Testis (tissue), 3 donors: ENCODE results near the gene CACNA1C. TPM values are rescaled to one million over a fixed set of nuclear protein-coding genes. Genes with fewer than 3 reads are reported as not detected.

Source experiments
- DNase-seq: peaks from one replicate; pipeline ENCODE4 v3.0.0-alpha.2; 2019
- H3K27ac ChIP-seq, 2 donors: fragments of 200-600 bp; sonication (generic); one replicate each; pipeline ENCODE4 v1.5.1; 2019
- H3K27me3 ChIP-seq: fragments of 200-600 bp; sonication (generic); one replicate; pipeline ENCODE4 v1.5.1; 2019
- H3K36me3 ChIP-seq: fragments of 200-600 bp; sonication (generic); one replicate; pipeline ENCODE4 v1.5.1; 2017; ENCODE audit warnings: low read depth; ENCODE audit errors: missing control alignments
- H3K4me1 ChIP-seq: fragments of 200-600 bp; sonication (generic); one replicate; pipeline ENCODE4 v1.5.1; 2019
- H3K4me3 ChIP-seq, 2 donors: fragments of 200-600 bp; sonication (generic); one replicate each; pipeline ENCODE4 v1.5.1; 2017 to 2019
- H3K9me3 ChIP-seq: fragments of 200-600 bp; sonication (generic); one replicate; pipeline ENCODE4 v1.5.1; 2017
- CTCF ChIP-seq, 3 experiments: fragments of 450-650 bp in 2 of 3; fragments of 200-600 bp in 1 of 3; sonication (generic) in 1 of 3; IDR thresholded peaks; one replicate each; pipeline ENCODE4 v1.5.1; 2016 to 2019; ENCODE audit warnings: antibody characterized with exemption in 3 of 3, mild to moderate bottlenecking in 2 of 3, moderate library complexity in 1 of 3
- POLR2A ChIP-seq: fragments of 450-650 bp; IDR thresholded peaks from one replicate; pipeline ENCODE4 v1.6.1; 2017; ENCODE audit warnings: antibody characterized with exemption, mild to moderate bottlenecking, moderate library complexity
- WGBS, 2 donors: methylation state at CpG; one replicate each; pipeline ENCODE4 v1.1.5; 2018; 5-methylcytosine and 5-hydroxymethylcytosine counted together
- intact Hi-C: fragments of 100-400 bp; cut with DNase I; formaldehyde crosslinking; loops from one replicate; pipeline ENCODE4 v1.15.1; 2023; ENCODE audit warnings: low total_unique reads
- polyA plus RNA-seq: library from polyadenylated mRNA; stranded (reverse); fragments of 350-450 nt; fragmentation: Illumina TruSeq; extraction: RNeasy Lipid Tissue Mini Kit (QIAGEN cat#74804); gene quantifications from one replicate; pipeline ENCODE4 v1.2.3, GENCODE V29; 2014; ENCODE audit warnings: low read depth, low replicate concordance; ENCODE audit not compliant: insufficient read depth
- total RNA-seq, 2 donors: library from RNA; depleted of rRNA; stranded (reverse); fragments of >200 nt; gene quantifications; one replicate each; pipeline ENCODE4 v1.2.3, GENCODE V29; 2016

CACNA1C gene
- total and polyA plus RNA-seq, 3 donors from 2014 or later = 20.3 to 36.8 (median 32.0) TPM

GRCh38 chr12:2051700-2052621 is 826 bp upstream of the CACNA1C start:
- Histone ChIP-seq H3K27me3 (no peaks in the 10 kb centered on the region), H3K36me3 (no peaks in the 10 kb centered on the region), H3K27ac (no peak overlapping the region), H3K4me3 (peak overlapping the region; percentile 26 to 49), H3K4me1 (no peaks in the 10 kb centered on the region), H3K9me3 (no peaks in the 10 kb centered on the region)
- intact Hi-C loops = loop anchor here (10.0 kb wide), 2 partner anchors 233 to 533 kb away; no protein-coding TSS in a partner anchor
- no peak for TF ChIP-seq POLR2A
- TF ChIP-seq CTCF (IDR thresholded peaks at IDR 0.05) = no peak
- 11 to 12% methylated on average over 24 to 29 of the region's 52 CpGs for WGBS, 2 donors
- no peak for DNase-seq

- H3K4me1 ChIP-seq = no peaks in the 10 kb centered on the region
- 1% methylated on average over 23 to 24 of the region's 60 CpGs for WGBS, 2 donors
- peak overlapping the region; percentile 56 to 66 for H3K4me3 ChIP-seq
- no peaks in the 10 kb centered on the region for H3K9me3 ChIP-seq
- no peak for DNase-seq
- H3K36me3 ChIP-seq = no peaks in the 10 kb centered on the region
- intact Hi-C loops = loop anchor here (10.0 kb wide), 2 partner anchors 231 to 531 kb away; no protein-coding TSS in a partner anchor
- no peak for TF ChIP-seq CTCF (IDR thresholded peaks at IDR 0.05)
- no peak for TF ChIP-seq POLR2A
- H3K27ac ChIP-seq = peak overlapping the region in 1 of 2 donors; percentile 61
- no peaks in the 10 kb centered on the region for H3K27me3 ChIP-seq
Observed at GRCh38 chr12:2053691-2054090, 904 bp downstream of the CACNA1C start.

GRCh38 chr12:2054091-2055018 is 1.6 kb downstream of the CACNA1C start:
- TF ChIP-seq CTCF (IDR thresholded peaks at IDR 0.05) (no peak), POLR2A (no peak)
- Histone ChIP-seq H3K36me3 (no peaks in the 10 kb centered on the region), H3K9me3 (no peaks in the 10 kb centered on the region), H3K27ac (peak overlapping the region in 1 of 2 donors; percentile 24), H3K4me3 (peak overlapping the region; percentile 49 to 56), H3K27me3 (no peaks in the 10 kb centered on the region), H3K4me1 (no peaks in the 10 kb centered on the region)
- intact Hi-C loops = loop anchor here (10.0 kb wide), 2 partner anchors 230 to 530 kb away; no protein-coding TSS in a partner anchor
- 10 to 11% methylated on average over 20 to 25 of the region's 40 CpGs for WGBS, 2 donors
- DNase-seq = peak; percentile 37

GRCh38 chr12:2057041-2057794 is 4.4 kb downstream of the CACNA1C start:
- 74 to 75% methylated on average over 15 to 21 of the region's 21 CpGs for WGBS, 2 donors
- intact Hi-C loops = loop anchor here (10.0 kb wide), 2 partner anchors 228 to 528 kb away; no protein-coding TSS in a partner anchor
- peak; percentile 88 for DNase-seq
- TF ChIP-seq POLR2A = no peak
- peak; percentile 22 to 67 (median 55) for TF ChIP-seq CTCF (IDR thresholded peaks at IDR 0.05)
- Histone ChIP-seq H3K4me1 (no peaks in the 10 kb centered on the region), H3K36me3 (no peaks in the 10 kb centered on the region), H3K27me3 (no peaks in the 10 kb centered on the region), H3K27ac (no peak overlapping the region), H3K4me3 (no peak overlapping the region), H3K9me3 (no peaks in the 10 kb centered on the region)
